ENCODE measurements around the gene MARCHF9. TPM values are rescaled to one million over a fixed set of nuclear protein-coding genes. Genes with fewer than 3 reads are reported as not detected.

The MARCHF9 gene
- total RNA-seq, 2 donors from 2014 or later, result 11.1 to 13.2 TPM

DNA sequence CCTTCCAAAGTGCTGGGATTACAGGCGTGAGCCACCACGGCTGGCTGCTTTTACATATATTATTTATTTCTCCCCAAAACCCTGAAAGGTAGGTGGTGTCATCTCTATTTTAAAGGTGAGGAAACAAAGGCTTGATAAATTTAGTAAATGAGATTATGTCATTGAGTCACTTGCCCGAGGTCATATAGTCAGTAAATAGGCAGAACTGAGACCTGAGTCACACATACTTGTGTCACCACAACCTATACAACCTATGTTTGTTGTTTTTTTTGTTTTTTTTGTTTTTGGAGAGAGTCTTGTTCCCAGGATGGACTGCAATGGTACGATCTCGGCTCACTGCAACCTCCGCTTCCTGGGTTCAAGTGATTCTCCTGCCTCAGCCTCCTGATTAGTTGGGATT lies 40.5 kb downstream of the MARCHF9 start:
- no peak for DNase-seq (ENCODE audit: low spot score)
- intact Hi-C loops (cut with DNase I), result no loop called here
- no peak for TF ChIP-seq POLR2AphosphoS5 (IDR thresholded peaks at IDR 0.05)
- no peak for TF ChIP-seq POLR2A (IDR thresholded peaks at IDR 0.05)
- TF ChIP-seq, protein P1, sequence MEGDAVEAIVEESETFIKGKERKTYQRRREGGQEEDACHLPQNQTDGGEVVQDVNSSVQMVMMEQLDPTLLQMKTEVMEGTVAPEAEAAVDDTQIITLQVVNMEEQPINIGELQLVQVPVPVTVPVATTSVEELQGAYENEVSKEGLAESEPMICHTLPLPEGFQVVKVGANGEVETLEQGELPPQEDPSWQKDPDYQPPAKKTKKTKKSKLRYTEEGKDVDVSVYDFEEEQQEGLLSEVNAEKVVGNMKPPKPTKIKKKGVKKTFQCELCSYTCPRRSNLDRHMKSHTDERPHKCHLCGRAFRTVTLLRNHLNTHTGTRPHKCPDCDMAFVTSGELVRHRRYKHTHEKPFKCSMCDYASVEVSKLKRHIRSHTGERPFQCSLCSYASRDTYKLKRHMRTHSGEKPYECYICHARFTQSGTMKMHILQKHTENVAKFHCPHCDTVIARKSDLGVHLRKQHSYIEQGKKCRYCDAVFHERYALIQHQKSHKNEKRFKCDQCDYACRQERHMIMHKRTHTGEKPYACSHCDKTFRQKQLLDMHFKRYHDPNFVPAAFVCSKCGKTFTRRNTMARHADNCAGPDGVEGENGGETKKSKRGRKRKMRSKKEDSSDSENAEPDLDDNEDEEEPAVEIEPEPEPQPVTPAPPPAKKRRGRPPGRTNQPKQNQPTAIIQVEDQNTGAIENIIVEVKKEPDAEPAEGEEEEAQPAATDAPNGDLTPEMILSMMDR (IDR thresholded peaks at IDR 0.05), result no peak
- no peaks in the 10 kb centered on the region for H3K9me3 ChIP-seq
- no peaks in the 10 kb centered on the region for H3K4me1 ChIP-seq (replicated peaks)
- no peaks in the 10 kb centered on the region for H3K27me3 ChIP-seq (replicated peaks; ENCODE audit: insufficient read depth)
- H3K36me3 ChIP-seq, result peaks cover 3 to 4% of the 10 kb centered on the region in 2 donors
- H3K4me3 ChIP-seq, result no peak overlapping the region
- 93% methylated on average over 6 of the region's 6 CpGs for WGBS
- H3K27ac ChIP-seq, result no peak overlapping the region

DNA sequence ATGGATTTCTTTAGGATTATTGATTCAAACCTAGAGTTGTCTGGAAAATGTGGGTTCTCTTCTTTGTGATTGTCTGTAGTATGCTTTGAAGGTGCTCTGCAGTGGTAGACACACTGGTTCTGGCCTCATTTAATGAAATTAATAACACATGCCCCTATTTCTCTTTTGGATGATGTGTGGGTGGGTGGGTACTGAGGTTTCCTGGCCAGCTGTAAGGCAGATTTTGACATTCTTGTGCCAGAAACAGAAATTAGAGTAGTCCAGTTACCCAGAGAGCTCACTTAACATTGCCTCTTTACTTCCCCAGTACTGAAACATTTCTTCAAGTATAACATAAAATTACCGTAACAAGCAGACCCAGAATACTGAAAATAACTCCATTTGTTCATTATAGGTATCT lies 42.1 kb downstream of the MARCHF9 start:
- Histone ChIP-seq H3K4me3 (no peak overlapping the region), H3K27ac (no peak overlapping the region), H3K9me3 (no peaks in the 10 kb centered on the region), H3K4me1 (replicated peaks) (no peaks in the 10 kb centered on the region), H3K36me3 (peaks cover 3% of the 10 kb centered on the region in 2 donors), H3K27me3 (replicated peaks; ENCODE audit: insufficient read depth) (no peaks in the 10 kb centered on the region)
- TF ChIP-seq POLR2AphosphoS5 (IDR thresholded peaks at IDR 0.05), result no peak
- DNase-seq (ENCODE audit: low spot score), result no peak
- intact Hi-C loops (cut with DNase I), result no loop called here
- WGBS, result 100% methylated on average over 1 of the region's 1 CpG

DNA sequence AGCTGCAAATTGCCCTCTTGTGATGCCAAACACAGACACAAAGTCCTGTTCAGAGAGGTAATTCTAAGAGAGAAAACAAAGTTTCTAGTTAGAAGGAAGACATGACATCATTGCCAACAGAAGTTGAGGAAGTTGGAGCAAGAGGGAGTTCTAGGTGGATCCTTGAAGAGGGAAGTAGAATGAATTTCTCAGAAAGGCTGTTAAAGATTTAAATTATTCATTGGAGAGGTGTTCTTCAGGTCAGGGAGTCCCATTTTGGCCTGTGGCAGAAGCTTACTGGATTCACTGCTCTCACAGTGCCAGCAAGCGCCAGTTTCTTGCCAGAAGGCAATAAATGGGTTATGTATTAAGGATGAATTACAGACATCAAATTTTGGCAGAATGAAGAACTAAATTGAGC lies 43.0 kb downstream of the MARCHF9 start:
- intact Hi-C loops (cut with DNase I), result no loop called here
- WGBS, result 87% methylated on average over 1 of the region's 1 CpG

GRCh38 chr12:57800965-57801364 lies 46.1 kb downstream of the MARCHF9 start:
- Histone ChIP-seq H3K4me3 (no peak overlapping the region), H3K27ac (no peak overlapping the region), H3K36me3 (peaks cover 0 to 3% of the 10 kb centered on the region in 2 donors), H3K27me3 (replicated peaks; ENCODE audit: insufficient read depth) (no peaks in the 10 kb centered on the region), H3K9me3 (no peaks in the 10 kb centered on the region), H3K4me1 (replicated peaks) (no peaks in the 10 kb centered on the region)
- DNase-seq (ENCODE audit: low spot score), result no peak
- TF ChIP-seq, protein P1 (IDR thresholded peaks at IDR 0.05), result no peak
- TF ChIP-seq POLR2A (IDR thresholded peaks at IDR 0.05) (no peak), POLR2AphosphoS5 (IDR thresholded peaks at IDR 0.05) (no peak)
- WGBS, result 85% methylated on average over 3 of the region's 3 CpGs
- intact Hi-C loops (cut with DNase I), result no loop called here

More for the DNA sequence above, 43.0 kb downstream of the MARCHF9 start:
- Histone ChIP-seq H3K4me3 (no peak overlapping the region), H3K9me3 (no peaks in the 10 kb centered on the region), H3K36me3 (peaks cover 0 to 3% of the 10 kb centered on the region in 2 donors), H3K27me3 (replicated peaks; ENCODE audit: insufficient read depth) (no peaks in the 10 kb centered on the region), H3K27ac (no peak overlapping the region), H3K4me1 (replicated peaks) (no peaks in the 10 kb centered on the region)
- no peak for DNase-seq (ENCODE audit: low spot score)
- TF ChIP-seq, protein P1 (IDR thresholded peaks at IDR 0.05), result no peak
- no peak for TF ChIP-seq POLR2AphosphoS5 (IDR thresholded peaks at IDR 0.05)
- TF ChIP-seq POLR2A (IDR thresholded peaks at IDR 0.05), result no peak

DNA sequence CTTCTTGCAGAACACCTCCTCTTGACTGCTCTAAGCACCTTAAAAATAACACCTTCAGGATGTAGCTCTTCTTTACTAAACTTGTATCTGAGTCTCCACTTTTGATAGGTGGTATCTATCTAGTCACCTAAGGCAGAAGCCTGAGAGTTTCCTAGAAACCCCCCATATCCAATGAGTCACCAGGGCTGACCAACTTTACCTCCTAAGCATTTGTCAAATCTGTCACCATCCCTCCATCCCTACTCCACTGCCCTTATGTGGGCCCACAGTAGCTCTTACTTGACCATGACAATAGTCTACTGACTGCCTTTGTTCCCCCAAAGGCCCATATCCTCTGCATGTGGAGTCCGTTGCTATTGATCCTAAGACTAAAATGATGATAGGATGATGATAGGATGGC lies 47.7 kb downstream of the MARCHF9 start:
- 95% methylated on average over 1 of the region's 1 CpG for WGBS
- H3K4me1 ChIP-seq (replicated peaks), result no peaks in the 10 kb centered on the region
- H3K4me3 ChIP-seq, result no peak overlapping the region
- no peak for DNase-seq (ENCODE audit: low spot score)
- H3K27ac ChIP-seq, result no peak overlapping the region
- peaks cover 0 to 2% of the 10 kb centered on the region in 2 donors for H3K36me3 ChIP-seq
- H3K9me3 ChIP-seq, result no peaks in the 10 kb centered on the region
- intact Hi-C loops (cut with DNase I), result loop anchor here (1.0 kb wide), 1 partner anchor 103 kb away; no protein-coding TSS in a partner anchor
- no peaks in the 10 kb centered on the region for H3K27me3 ChIP-seq (replicated peaks; ENCODE audit: insufficient read depth)
- TF ChIP-seq, protein P1 (IDR thresholded peaks at IDR 0.05), result no peak
- no peak for TF ChIP-seq POLR2A (IDR thresholded peaks at IDR 0.05)
- TF ChIP-seq POLR2AphosphoS5 (IDR thresholded peaks at IDR 0.05), result no peak

Data from prostate gland (tissue), 2 donors.